HG03521 (cell line): Measurements from ENCODE around the gene GLRX3.
"Not testable (repeated sequence)": the region's sequence is repeated elsewhere in the genome, so short reads cannot be mapped to it uniquely, and the experiment has no call there.

Source experiments
- ATAC-seq: cut with Tn5 transposase; IDR thresholded peaks from one replicate; pipeline ENCODE4 v1.9.1; 2021; ENCODE audit warnings: mild to moderate bottlenecking, moderate library complexity; ENCODE audit not compliant: unreplicated experiment

The GLRX3 gene

DNA sequence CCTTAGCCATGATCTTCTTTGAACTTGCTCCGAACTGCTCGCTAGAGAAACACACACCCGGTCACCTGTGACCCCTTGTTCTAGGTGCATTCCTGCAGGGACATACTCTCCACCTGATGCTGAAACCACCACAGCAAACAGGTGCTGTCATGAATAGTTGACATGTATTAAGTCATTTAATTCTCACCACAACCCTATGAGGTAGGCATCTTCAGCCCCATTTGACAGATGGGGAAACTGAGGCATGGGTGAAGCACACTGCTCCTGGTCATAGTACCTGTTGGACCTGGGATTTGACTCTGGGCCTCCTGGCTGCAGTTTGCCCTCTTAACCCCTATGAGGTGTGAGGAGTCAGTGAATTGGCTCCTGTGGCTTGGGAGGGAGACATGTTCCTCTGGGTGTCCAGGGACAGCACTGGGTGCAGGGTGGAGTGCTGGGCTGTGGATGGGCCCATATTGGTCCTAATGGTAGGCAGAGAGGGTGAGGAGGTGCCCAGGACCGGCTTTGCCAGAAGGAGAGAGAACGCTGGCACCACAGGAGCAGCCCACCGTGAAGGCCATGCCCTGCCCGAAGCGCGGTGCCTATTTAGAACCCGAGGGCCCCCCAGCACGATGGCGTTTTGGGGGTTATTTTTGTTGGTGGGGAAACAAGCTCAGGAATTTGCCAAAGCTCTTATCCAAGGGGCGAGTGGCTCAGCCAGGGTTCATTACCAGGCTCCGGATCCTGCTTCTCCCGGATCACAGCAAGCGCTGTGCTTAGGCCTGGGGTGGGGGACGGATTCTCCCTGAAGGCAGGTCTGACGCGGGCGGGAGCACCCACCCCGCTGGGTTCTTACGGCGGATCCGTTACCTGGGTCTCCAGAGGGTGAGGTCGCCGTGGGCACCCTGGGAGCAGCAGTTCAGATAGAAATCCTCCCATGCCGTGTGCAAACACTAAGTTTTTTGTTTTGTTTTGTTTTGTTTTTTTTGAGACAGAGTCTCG lies 52.3 kb downstream of the GLRX3 start:
- no peak for ATAC-seq

DNA sequence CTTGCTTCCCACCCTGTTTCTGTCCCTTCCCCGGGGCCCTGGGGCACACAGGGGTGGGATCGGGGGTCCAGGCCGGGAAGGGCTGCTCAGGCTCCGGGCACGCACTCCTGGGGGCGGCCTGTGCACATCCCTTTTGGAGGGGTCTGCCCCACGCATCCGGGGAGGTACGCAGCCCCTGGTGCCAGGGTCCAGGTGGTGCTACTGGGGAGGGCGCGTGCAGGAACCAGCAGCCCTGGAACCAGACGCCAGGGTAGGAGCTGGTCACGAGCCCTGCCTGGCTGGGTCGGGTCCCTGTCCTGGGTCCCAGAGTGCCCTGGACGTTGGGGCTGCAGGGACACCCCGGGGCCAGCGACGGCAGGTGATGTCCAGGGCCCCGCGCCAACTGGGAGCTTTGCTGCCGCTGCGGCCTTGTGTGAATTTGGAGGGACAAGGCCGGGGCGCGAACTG lies 53.4 kb downstream of the GLRX3 start:
- ATAC-seq = no peak

DNA sequence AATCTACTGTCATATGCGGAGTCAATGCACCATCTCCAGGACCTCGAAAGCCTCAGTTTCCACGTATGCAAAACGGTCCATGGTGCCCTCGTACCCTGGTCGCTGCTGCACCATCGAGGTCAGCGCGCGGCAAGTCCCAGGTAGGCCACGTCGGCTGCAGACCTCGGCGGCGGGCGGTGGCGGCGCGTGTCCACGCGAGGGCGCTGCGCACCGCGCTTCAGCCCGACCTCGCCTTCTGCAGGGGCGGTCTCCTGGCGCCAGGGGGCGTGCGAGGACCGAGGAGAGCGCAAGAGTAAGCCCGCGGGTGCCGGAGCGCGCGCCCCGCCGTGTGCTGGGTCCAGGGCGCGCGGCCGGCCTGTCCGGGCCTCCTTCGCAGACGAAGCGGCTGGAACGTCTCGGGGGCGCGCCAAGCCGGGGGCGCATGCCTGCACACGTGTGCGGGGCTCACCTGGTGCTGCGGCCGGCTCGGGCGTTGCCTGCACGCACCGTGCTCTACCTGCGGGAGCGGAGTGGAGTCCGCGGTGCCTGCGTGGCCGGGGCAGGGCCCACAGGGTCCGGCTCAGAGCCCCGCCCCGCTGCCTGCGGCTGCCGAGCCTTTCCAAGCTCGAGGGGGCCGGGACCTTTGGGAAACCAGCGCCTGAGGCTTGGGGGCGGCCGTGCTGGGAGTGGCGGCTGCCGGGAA lies 54.0 kb downstream of the GLRX3 start:
- ATAC-seq = peak; percentile 90

DNA sequence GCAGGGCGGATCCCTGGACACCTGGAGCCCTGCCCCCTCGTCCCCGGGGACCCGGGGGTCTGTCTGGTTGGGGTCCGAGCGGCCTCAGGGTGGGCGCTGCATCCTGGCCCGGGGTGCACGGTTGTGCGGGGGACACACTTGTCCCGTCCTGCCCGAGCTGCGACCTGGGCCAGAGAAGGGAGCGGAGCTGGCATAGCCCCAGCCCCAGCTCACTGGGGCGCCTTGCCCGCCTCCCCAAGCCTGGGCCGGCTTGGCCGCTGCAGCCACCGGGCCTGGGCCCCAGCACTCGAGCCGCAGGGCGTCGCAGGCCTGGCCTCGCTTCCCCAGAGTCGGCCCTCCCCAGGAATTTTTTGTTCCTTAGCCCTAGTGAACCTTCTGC lies 54.5 kb downstream of the GLRX3 start:
- ATAC-seq = no peak

DNA sequence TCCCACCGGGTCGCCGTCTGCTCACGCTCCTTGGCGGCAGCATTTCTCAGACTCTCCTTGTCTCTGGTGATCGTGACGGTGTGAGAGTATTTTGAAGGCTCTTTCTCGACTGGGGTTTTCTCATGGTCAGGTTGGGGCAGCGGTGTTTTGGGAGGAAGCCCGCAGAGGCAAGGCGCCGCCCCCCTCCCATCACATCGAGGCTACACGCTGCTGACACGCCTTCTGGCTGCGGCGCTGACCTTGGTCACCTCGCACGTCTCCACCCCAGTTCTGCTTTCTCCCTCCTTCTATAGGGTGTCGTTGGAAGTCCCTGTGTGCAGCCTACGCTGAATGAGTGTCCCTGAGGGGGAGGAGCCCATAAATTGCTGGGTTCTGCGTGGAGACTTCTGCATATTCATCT lies 55.2 kb downstream of the GLRX3 start:
- ATAC-seq = no peak

DNA sequence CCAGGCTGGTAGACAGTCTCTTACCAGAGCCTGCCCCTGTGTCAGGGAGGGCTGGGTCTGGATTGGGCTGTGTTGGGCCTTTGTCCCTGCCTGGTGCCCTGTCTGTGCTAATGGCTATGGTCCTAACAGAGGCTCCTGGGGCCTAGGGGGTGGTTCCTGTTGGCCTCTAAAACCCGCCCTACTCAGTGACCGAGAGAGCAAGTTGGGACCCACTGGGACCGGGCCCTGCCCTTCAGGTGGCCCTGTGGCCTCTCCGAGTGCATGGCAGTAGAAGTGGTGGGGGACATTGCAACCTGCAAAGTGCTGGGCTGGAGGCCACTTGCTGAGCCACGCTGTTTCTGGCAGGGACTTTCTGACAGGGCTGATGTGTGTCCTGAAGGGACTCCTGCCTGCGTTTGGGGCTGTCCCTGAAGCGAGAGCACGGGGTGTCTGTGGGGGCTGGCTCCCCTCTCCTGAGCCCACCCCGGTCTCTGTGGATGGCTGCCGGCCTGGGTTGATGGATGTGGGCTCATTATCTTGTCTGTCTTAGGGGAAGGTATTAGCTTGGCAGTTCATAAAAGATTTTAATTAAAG lies 56.2 kb downstream of the GLRX3 start:
- ATAC-seq = no peak

DNA sequence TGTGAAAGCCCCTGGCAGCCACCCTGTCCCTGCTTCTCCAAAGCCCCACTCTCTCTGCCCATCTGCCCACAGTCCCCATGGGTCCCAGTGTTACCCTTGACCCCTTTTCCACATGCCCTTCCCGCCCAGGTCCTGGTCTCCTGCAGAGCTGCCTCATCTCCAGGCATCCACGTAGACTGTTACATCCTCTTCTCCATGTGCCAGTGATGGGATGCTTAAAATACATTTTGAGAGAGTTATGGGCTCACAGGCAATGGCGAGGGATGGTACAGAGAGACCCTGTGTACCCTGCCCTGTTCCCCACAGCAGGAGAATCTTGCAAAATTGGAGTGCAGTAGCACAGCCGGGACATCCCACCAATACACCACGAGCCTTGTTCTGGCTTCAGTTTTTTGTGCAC lies 56.8 kb downstream of the GLRX3 start:
- ATAC-seq = no peak

DNA sequence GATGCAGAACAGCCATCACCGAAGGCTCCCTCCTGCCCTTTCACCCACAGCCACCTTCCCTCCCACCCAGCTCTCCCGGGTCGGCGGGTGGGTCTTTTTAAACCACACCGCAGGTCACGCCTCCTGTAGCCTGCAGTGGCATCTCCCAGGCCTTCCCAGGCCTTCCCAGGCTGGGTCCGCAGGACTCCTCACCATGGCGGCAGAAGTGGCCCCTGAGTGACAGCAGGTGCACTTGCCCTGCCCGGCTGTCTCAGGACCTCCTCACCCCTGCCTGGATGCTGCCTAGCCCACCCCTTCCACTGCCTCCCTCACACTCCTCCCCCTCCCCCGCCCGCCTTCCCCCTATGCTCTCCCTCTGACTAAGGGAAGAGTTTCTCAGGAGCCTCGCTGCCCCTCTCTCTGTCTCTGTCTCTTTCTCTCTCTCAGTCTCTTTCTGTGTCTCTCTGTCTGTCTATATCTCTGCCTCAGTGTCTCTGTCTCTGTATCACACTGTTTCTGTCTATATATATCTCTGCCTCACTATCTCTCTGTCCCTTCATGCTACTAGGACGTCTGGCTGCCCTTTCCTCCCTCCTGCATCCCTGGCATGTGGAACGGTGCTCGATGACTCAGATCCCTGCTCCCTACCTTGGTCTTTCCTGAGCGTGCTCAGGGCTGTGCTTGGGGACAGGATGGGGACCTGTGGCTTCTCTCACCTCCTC lies 57.5 kb downstream of the GLRX3 start:
- no peak for ATAC-seq

DNA sequence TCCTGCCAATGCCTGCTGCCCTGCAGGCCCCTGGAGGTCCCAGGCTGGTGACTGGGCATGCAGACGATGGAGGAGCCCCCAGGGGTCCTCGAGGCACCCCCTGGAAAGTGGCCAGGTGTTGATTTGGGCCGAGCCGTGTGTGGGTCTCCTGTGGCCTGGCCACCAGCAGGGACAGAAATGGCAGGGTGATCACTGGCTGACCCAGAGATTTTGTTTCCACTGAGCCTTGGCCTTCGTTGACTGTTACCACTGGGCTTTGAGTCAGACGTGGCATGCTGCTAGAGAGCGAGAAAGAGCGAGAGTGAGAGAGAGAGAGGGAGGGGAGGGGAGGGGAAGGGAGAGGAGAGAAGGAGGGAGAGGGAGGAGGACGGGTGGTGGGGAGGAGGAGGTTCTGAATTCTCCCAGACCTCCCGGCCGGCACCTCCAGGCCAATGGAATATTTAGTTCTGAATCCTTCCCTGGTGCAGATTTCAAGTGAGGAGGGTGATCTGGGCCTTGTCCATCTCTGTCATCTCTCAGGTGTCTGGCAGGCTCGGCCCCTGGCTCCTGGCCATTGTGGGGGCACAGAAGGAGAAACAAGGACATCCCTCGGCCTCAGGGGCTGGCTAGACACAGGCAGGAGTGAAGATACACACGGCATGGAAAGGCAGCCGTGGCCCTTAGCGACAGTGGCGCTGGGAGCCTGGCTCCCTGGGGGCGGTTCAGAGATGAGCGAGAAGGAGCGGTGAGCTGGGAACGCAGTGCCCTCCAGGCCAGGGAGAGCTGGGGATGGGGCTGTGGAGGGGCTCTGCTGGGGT lies 58.2 kb downstream of the GLRX3 start:
- no peak for ATAC-seq

DNA sequence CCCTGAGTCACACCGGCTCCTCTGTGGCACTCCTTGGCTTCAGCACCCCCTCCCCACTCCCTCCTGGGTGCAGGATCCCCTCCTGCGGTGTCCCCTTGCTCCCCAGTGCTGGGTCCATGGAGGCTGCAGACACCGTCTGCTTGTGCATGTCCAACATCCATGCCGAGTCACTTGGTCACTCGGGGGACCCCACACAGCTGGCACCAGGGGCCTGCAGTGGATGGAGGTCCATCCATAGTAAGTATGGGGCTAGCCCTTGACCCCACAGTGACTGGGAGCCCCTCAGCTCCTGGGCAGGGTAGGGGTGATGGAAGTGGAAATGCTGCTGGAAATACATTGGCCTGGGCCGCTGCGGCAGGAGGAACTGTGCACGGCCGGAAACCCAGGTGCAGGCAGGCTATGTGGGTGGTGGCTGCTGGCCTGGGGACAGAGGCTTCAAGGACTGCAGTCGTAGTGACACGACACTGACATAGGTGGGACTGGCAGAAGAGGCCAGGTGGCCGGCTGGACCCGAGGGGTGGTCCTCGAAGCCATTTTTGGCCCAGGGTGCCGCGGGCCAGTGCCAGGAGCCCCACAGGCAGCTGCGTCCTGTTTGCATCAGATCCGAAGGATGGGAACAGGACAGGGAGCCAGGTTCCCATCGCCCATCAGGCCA lies 58.9 kb downstream of the GLRX3 start:
- ATAC-seq = no peak

DNA sequence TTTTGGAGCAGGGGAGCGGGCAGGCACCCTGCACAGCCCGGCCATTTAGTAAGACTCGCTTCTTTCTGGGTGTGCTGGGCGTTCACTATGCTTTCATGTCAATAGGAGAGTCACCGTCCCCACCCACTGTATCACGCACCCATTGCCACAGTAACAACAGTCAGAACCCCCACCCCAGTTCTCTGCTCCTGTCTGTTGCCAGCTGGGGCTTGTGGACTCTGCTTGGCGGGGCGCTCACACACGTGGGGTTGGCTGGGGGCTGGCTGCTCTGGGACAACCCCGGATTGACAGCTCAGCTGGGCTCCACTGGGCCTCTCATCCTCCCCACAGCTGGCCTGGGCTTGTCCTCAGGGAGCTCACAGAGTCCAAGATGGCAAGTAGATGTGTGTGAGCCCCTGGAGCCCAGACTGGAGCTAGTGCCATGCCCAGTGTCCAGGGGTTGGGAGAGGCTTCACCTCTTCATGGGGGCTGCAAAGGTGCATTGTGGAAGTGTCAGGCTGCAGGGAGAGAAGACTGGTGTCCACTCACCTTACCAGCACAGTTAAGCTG lies 59.6 kb downstream of the GLRX3 start:
- ATAC-seq = no peak

DNA sequence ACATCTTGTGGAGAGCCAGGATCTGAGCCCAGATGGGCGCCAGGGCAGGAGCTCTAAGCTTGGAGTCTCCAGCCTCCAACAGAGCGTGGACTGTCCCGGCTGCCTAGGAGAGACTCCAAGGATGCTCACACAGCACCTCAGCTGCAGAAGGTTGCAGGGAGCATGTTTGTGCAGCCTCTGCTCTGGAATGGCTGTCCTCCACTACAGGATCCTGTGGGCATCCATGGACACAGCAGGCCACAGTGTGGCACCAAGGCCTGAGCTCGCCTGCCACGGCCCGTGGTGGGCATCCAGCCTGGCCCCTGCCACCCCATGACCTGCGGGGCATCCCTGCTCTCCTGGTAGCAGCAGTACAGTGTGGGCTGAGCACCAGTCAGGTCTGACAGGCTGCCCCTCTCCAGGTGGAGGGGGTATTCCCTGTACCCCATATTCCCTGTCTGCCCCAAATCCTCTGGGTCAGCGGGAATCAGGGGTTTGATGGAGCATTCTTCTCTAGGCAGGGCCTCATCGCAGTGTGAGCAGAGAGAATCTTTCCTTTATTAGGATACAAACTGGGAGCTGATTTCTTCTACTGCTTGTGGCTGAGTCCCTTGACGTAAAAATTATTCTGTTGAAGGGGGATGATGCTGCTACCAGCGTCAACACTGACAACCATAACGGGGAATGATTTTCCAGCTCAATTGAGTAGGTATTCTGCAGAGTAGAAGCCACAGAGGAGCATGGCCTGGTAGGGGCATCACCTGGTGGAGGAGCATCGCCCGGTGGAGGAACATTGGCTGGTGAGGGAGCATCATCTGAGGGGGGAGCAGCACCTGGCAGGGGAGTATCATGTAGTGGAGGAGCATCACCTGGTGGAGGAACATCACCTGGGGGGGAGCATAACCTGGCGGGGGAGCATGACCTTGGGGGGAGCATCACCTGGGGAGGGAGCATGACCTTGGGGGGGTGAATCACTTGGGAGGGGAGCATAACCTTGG lies 60.6 kb downstream of the GLRX3 start:
- no peak for ATAC-seq

DNA sequence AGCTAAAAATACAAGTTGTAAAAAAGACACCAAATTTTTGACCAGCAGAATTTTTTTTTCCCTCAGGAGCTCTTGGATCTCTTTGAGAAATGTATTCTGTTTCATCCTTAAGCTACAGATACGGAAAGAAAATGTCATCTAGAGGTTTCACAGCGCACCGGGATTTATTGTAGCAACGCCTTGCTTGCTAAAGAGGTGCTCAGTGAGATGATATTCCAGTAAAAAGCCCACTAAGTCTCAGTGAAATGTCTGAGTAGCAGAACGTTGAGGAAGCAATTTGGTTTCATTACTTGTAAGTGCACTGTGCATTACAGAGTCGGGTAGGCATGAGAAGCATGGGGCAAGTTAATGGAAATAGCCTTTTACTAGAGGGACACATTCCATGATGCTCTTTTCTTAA lies 62.5 kb downstream of the GLRX3 start:
- no peak for ATAC-seq

DNA sequence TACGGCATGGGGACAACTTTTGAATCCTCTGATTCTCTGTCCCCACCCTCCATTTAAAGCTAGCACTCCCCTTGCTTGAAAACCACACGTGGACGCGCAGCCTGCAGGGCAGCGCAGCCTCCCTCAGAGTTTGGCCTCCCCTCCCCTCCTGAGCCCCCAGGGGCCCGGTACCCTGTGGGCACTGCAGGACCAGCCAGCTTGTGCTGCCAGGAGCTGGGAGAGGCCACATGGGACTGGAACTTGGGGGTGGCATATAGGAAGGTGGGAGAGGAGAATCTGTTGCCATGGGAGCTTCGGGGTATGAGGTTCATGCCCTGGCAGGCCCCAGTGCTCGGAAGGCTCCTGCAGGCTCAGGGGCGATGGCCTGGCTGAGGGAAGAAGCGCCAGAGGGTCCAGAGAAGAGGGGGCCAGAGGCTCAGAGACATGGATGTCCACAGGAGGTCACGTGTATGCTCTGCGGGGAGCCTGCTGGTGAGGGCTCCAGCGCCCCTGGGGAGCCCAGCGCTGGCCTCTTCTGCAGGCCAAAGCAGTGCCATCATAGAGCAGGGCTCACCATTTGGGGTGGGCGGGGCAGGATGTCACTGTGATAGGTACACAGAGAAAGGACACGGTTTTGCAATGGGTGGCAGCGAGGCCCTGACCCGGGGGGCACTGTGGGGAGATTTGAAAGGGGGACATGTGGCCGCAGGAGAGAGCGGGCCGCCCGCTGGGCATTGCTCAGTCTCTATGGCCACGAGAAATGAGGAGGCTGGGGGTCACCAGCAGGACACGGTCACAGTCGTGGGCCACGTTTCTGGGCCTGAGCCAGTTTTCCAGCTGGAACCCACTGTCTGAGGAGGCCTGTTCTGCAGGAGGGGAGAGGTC lies 64.2 kb downstream of the GLRX3 start:
- no peak for ATAC-seq

DNA sequence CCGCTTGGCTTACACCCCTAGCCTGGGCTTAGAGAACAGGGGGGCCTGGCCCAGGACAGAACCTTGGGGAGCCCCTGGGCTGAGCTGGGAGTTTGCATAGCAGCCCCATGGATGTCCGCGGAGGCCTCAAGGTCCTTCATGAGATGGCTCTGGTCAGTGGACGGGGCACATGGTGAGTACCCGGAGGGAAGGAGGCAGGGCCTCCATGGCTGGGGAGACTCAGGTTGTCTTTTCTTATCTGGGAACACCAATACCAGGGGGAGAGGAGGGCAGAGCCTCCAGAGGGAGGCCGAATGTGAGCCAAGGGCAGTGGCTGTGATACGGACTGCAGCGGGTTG lies 64.8 kb downstream of the GLRX3 start:
- ATAC-seq = no peak

DNA sequence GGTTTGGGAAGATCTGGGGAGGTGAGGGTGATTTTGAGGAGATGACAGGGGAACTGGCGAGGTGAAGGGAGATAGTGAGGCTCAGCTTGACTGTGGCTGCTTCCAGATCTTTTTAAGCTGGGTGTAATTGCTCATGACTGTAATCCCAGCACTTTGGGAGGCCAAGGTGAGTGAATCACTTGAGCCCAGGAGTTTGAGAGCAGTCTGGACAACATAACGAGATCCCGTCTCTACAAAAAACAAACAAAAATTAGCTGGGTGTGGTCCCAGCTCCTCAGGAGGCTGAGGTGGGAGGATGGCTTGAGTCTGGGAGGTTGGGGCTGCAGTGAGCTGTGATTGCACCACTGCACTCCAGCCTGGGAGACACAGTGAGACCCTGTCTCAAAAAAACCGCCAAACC lies 66.0 kb downstream of the GLRX3 start:
- not testable (repeated sequence) for ATAC-seq

DNA sequence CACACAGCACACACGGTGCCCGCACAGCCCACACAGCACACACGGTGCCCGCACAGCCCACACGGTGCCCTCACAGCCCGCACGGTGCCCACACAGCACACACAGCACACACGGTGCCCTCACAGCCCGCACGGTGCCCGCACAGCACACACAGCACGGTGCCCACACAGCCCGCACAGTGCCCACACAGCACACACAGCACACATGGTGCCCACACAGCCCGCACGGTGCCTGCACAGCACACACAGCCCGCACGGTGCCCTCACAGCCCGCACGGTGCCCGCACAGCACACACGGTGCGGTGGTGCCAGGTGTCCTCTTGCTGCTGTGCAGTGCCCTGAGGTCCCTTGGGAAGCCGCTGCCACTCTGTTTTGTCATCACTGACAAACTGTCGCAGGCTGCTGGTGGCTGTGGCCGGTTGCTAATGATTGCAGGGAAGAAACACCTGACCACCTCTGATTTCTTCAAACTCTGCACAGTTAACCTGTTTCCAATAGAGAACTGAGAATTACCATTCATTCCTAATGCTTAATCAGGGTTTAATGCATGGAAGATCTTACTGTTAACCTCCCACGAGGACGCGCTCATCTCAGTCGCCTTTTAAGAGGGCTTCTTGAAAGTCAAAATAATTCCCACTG lies 66.9 kb downstream of the GLRX3 start:
- no peak for ATAC-seq
